ENCODE results near the gene TDRD15.

Gene TDRD15

DNA sequence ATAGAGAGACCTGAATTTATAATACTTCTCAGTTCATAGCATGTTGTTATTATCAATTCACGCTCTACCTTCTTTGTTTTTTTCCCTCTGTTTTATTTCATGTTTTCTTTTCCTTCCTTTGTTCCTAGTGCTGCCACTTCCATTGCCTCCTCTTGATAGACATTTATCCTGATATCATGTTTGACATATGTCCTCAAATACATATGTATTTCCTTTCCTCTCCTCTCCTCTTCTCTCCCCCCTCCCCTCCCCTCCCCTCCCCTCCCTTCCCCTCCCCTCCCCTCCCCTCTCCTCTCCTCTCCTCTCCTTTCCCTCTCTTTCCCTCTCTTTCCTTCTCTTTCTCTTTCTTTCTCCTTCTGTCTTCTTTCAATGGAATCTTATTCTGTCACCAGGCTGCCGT, 67.8 kb downstream of the TDRD15 start (continued):
- TF ChIP-seq, protein P1, sequence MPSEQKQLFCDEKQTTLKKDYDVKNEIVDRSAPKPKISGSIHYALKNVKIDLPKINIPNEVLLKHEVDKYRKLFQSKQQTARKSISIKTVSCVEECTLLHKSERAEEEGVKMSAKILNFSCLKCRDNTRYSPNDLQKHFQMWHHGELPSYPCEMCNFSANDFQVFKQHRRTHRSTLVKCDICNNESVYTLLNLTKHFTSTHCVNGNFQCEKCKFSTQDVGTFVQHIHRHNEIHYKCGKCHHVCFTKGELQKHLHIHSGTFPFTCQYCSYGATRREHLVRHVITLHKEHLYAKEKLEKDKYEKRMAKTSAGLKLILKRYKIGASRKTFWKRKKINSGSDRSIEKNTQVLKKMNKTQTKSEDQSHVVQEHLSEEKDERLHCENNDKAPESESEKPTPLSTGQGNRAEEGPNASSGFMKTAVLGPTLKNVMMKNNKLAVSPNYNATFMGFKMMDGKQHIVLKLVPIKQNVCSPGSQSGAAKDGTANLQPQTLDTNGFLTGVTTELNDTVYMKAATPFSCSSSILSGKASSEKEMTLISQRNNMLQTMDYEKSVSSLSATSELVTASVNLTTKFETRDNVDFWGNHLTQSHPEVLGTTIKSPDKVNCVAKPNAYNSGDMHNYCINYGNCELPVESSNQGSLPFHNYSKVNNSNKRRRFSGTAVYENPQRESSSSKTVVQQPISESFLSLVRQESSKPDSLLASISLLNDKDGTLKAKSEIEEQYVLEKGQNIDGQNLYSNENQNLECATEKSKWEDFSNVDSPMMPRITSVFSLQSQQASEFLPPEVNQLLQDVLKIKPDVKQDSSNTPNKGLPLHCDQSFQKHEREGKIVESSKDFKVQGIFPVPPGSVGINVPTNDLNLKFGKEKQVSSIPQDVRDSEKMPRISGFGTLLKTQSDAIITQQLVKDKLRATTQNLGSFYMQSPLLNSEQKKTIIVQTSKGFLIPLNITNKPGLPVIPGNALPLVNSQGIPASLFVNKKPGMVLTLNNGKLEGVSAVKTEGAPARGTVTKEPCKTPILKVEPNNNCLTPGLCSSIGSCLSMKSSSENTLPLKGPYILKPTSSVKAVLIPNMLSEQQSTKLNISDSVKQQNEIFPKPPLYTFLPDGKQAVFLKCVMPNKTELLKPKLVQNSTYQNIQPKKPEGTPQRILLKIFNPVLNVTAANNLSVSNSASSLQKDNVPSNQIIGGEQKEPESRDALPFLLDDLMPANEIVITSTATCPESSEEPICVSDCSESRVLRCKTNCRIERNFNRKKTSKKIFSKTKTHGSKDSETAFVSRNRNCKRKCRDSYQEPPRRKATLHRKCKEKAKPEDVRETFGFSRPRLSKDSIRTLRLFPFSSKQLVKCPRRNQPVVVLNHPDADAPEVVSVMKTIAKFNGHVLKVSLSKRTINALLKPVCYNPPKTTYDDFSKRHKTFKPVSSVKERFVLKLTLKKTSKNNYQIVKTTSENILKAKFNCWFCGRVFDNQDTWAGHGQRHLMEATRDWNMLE (tag by site-specific recombination; conservative IDR thresholded peaks at IDR 0.05; ENCODE audit: low read depth), result no peak
- TF ChIP-seq ZSCAN16 (tag by site-specific recombination; IDR thresholded peaks at IDR 0.05) (no peak), ZNF596 (tag by site-specific recombination; IDR thresholded peaks at IDR 0.05) (no peak), ZNF473 (tag by site-specific recombination; IDR thresholded peaks at IDR 0.05) (no peak), ZNF560 (tag by site-specific recombination; IDR thresholded peaks at IDR 0.05; ENCODE audit: borderline replicate concordance) (no peak), ZNF830 (tag by site-specific recombination; IDR thresholded peaks at IDR 0.05; ENCODE audit: low read depth) (no peak), YY2 (tag by site-specific recombination; IDR thresholded peaks at IDR 0.05) (no peak)
- TF ChIP-seq, protein P2, sequence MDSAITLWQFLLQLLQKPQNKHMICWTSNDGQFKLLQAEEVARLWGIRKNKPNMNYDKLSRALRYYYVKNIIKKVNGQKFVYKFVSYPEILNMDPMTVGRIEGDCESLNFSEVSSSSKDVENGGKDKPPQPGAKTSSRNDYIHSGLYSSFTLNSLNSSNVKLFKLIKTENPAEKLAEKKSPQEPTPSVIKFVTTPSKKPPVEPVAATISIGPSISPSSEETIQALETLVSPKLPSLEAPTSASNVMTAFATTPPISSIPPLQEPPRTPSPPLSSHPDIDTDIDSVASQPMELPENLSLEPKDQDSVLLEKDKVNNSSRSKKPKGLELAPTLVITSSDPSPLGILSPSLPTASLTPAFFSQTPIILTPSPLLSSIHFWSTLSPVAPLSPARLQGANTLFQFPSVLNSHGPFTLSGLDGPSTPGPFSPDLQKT (IDR thresholded peaks at IDR 0.05; ENCODE audit: borderline replicate concordance, low read depth, low read length), result no peak
- TF ChIP-seq, protein P3, sequence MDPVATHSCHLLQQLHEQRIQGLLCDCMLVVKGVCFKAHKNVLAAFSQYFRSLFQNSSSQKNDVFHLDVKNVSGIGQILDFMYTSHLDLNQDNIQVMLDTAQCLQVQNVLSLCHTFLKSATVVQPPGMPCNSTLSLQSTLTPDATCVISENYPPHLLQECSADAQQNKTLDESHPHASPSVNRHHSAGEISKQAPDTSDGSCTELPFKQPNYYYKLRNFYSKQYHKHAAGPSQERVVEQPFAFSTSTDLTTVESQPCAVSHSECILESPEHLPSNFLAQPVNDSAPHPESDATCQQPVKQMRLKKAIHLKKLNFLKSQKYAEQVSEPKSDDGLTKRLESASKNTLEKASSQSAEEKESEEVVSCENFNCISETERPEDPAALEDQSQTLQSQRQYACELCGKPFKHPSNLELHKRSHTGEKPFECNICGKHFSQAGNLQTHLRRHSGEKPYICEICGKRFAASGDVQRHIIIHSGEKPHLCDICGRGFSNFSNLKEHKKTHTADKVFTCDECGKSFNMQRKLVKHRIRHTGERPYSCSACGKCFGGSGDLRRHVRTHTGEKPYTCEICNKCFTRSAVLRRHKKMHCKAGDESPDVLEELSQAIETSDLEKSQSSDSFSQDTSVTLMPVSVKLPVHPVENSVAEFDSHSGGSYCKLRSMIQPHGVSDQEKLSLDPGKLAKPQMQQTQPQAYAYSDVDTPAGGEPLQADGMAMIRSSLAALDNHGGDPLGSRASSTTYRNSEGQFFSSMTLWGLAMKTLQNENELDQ (tag by site-specific recombination; IDR thresholded peaks at IDR 0.05; ENCODE audit: low read depth), result no peak
